Measurements from ENCODE around the gene GNAT3. TPM values are rescaled to one million over a fixed set of nuclear protein-coding genes. Genes with fewer than 3 reads are reported as not detected.

GNAT3 gene
- total RNA-seq: not detected
- long read RNA-seq: 0 reads

- DNase-seq (ENCODE audit: low spot score): no peak
These were observed at the start of gene GNAT3 for GRCh38 chr7:80511964-80512363. TSS of gene GNAT3 (minus strand) at chr7:80512064. CDS start at chr7:80511926, 138 bp downstream.

- DNase-seq (ENCODE audit: low spot score): no peak
These were observed 46.3 kb upstream of the GNAT3 start for GRCh38 chr7:80558116-80558515.

GRCh38 chr7:80552031-80552694 lies 40.3 kb upstream of the GNAT3 start:
- DNase-seq (ENCODE audit: low spot score): no peak

- DNase-seq (ENCODE audit: low spot score): no peak
These were observed 38.1 kb upstream of the GNAT3 start for GRCh38 chr7:80550005-80550404.

- no peak for DNase-seq (ENCODE audit: low spot score)
These were observed 37.1 kb upstream of the GNAT3 start for GRCh38 chr7:80548840-80549530.

- DNase-seq (ENCODE audit: low spot score): no peak
These were observed 30.5 kb upstream of the GNAT3 start for GRCh38 chr7:80542398-80542797.

GRCh38 chr7:80540836-80541235 lies 29.0 kb upstream of the GNAT3 start:
- no peak for DNase-seq (ENCODE audit: low spot score)

GRCh38 chr7:80537091-80537490 lies 25.2 kb upstream of the GNAT3 start:
- DNase-seq (ENCODE audit: low spot score): no peak

GRCh38 chr7:80536426-80536825 lies 24.6 kb upstream of the GNAT3 start:
- DNase-seq (ENCODE audit: low spot score): no peak

- no peak for DNase-seq (ENCODE audit: low spot score)
These were observed 21.4 kb upstream of the GNAT3 start for GRCh38 chr7:80533287-80533686.

- DNase-seq (ENCODE audit: low spot score): no peak
These were observed 20.3 kb upstream of the GNAT3 start for GRCh38 chr7:80532153-80532552.

- no peak for DNase-seq (ENCODE audit: low spot score)
These were observed 18.3 kb upstream of the GNAT3 start for GRCh38 chr7:80530136-80530535.

- DNase-seq (ENCODE audit: low spot score): no peak
These were observed 17.5 kb upstream of the GNAT3 start for GRCh38 chr7:80529362-80529761.

GRCh38 chr7:80528689-80529088 lies 16.8 kb upstream of the GNAT3 start:
- no peak for DNase-seq (ENCODE audit: low spot score)

GRCh38 chr7:80526472-80526871 lies 14.6 kb upstream of the GNAT3 start:
- DNase-seq (ENCODE audit: low spot score): no peak

GRCh38 chr7:80524693-80525092 lies 12.8 kb upstream of the GNAT3 start:
- no peak for DNase-seq (ENCODE audit: low spot score)

GRCh38 chr7:80521809-80522208 lies 9.9 kb upstream of the GNAT3 start:
- DNase-seq (ENCODE audit: low spot score): no peak

- DNase-seq (ENCODE audit: low spot score): no peak
These were observed 8.3 kb upstream of the GNAT3 start for GRCh38 chr7:80520199-80520598.

- DNase-seq (ENCODE audit: low spot score): no peak
These were observed 5.5 kb upstream of the GNAT3 start for GRCh38 chr7:80517282-80517747.

GRCh38 chr7:80515298-80515697 lies 3.4 kb upstream of the GNAT3 start:
- DNase-seq (ENCODE audit: low spot score): no peak

GRCh38 chr7:80510021-80510420 lies 1.8 kb downstream of the GNAT3 start:
- no peak for DNase-seq (ENCODE audit: low spot score)

GRCh38 chr7:80508440-80508839 lies 3.4 kb downstream of the GNAT3 start:
- no peak for DNase-seq (ENCODE audit: low spot score)
